Measurements from ENCODE around the gene LITAFD.

The LITAFD gene

GRCh38 chr16:8926827-8927226 is 44.7 kb downstream of the LITAFD start:
- intact Hi-C loops (cut with DNase I) = no loop called here
- DNase-seq = no peak

GRCh38 chr16:8928467-8928957 is 46.4 kb downstream of the LITAFD start:
- intact Hi-C loops (cut with DNase I) = no loop called here
- no peak for DNase-seq

GRCh38 chr16:8929086-8929748 is 47.1 kb downstream of the LITAFD start:
- intact Hi-C loops (cut with DNase I) = no loop called here
- DNase-seq = no peak

- peak in 19 of 42 donors; percentile 18 to 76 (median 35) for DNase-seq
- intact Hi-C loops (cut with DNase I) = no loop called here
Observed at GRCh38 chr16:8931859-8932258, 49.7 kb downstream of the LITAFD start.

GRCh38 chr16:8934601-8935000 is 52.5 kb downstream of the LITAFD start:
- intact Hi-C loops (cut with DNase I) = no loop called here
- no peak for DNase-seq
